ENCODE measurements around the gene MICB. TPM values are rescaled to one million over a fixed set of nuclear protein-coding genes. Genes with fewer than 3 reads are reported as not detected.

MICB gene
- total RNA-seq, 1 experiment from 2014 or later = 37.0 TPM

- peaks cover 10% of the 10 kb centered on the region for H3K4me1 Mint-ChIP-seq
- peaks cover 40% of the 10 kb centered on the region for H3K27me3 Mint-ChIP-seq (ENCODE audit: low read depth)
- DNase-seq (ENCODE audit: low spot score) (no peak), ATAC-seq (no peak)
- H3K36me3 Mint-ChIP-seq = no peaks in the 10 kb centered on the region
- no peak for TF ChIP-seq MAX (CRISPR knock-in tag; IDR thresholded peaks at IDR 0.05)
- TF ChIP-seq NR1H2 (CRISPR knock-in tag; IDR thresholded peaks at IDR 0.05) = no peak
- TF ChIP-seq NR3C1 (CRISPR knock-in tag; conservative IDR thresholded peaks at IDR 0.05; ENCODE audit: low read depth) = no peak
- ChIA-PET POLR2A (no interaction called here), CTCF (no interaction called here)
- H3K9me3 Mint-ChIP-seq = peaks cover 3% of the 10 kb centered on the region; the same call in 1 of the 2 replicates
- no peak overlapping the region for H3K27ac Mint-ChIP-seq
- H3K4me3 Mint-ChIP-seq = no peak overlapping the region
Measured at GRCh38 chr6:31465718-31466117, 32.2 kb upstream of the MICB start.

GRCh38 chr6:31466466-31466865, 31.5 kb upstream of the MICB start:
- H3K27ac Mint-ChIP-seq = no peak overlapping the region
- ChIA-PET POLR2A (no interaction called here), CTCF (interaction anchor here (0.6 kb wide), 1 partner anchor 67 kb away, joined by 4 read pairs; no protein-coding TSS in a partner anchor)
- TF ChIP-seq NFYB (CRISPR knock-in tag; conservative IDR thresholded peaks at IDR 0.05; ENCODE audit: low read depth) (no peak), TCF7 (CRISPR knock-in tag; IDR thresholded peaks at IDR 0.05; ENCODE audit: low read depth) (no peak), ZNF416 (CRISPR knock-in tag; IDR thresholded peaks at IDR 0.05) (no peak), E2F4 (CRISPR knock-in tag; IDR thresholded peaks at IDR 0.05; ENCODE audit: borderline replicate concordance, low read depth) (no peak), ZNF671 (CRISPR knock-in tag; IDR thresholded peaks at IDR 0.05) (no peak), ZNF532 (CRISPR knock-in tag; IDR thresholded peaks at IDR 0.05; ENCODE audit: borderline replicate concordance) (no peak), NR1H2 (CRISPR knock-in tag; IDR thresholded peaks at IDR 0.05) (no peak), ESRRA (CRISPR knock-in tag; IDR thresholded peaks at IDR 0.05; ENCODE audit: borderline replicate concordance) (no peak)
- H3K36me3 Mint-ChIP-seq = no peaks in the 10 kb centered on the region
- no peak for ATAC-seq
- no peak overlapping the region for H3K4me3 Mint-ChIP-seq
- DNase-seq (ENCODE audit: low spot score) = no peak
- peaks cover 44% of the 10 kb centered on the region for H3K27me3 Mint-ChIP-seq (ENCODE audit: low read depth)
- H3K4me1 Mint-ChIP-seq = peaks cover 10% of the 10 kb centered on the region
- peaks cover 3% of the 10 kb centered on the region; the same call in 1 of the 2 replicates for H3K9me3 Mint-ChIP-seq

GRCh38 chr6:31467151-31467550, 30.8 kb upstream of the MICB start:
- ATAC-seq (no peak), DNase-seq (ENCODE audit: low spot score) (no peak)
- ChIA-PET CTCF (no interaction called here), POLR2A (no interaction called here)
- Mint-ChIP-seq H3K9me3 (peaks cover 3% of the 10 kb centered on the region; the same call in 1 of the 2 replicates), H3K4me1 (peaks cover 10% of the 10 kb centered on the region), H3K27me3 (ENCODE audit: low read depth) (peaks cover 40% of the 10 kb centered on the region), H3K27ac (no peak overlapping the region), H3K36me3 (no peaks in the 10 kb centered on the region), H3K4me3 (no peak overlapping the region)
- TF ChIP-seq JUN (CRISPR knock-in tag; IDR thresholded peaks at IDR 0.05) = no peak
- no peak for TF ChIP-seq ZNF263 (CRISPR knock-in tag; IDR thresholded peaks at IDR 0.05; ENCODE audit: low read depth)
- no peak for TF ChIP-seq RELA (CRISPR knock-in tag; IDR thresholded peaks at IDR 0.05; ENCODE audit: borderline replicate concordance)
- TF ChIP-seq NR1H2 (CRISPR knock-in tag; IDR thresholded peaks at IDR 0.05) = no peak
- TF ChIP-seq ETV6 (CRISPR knock-in tag; IDR thresholded peaks at IDR 0.05) = no peak
- TF ChIP-seq JAZF1 (CRISPR knock-in tag; IDR thresholded peaks at IDR 0.05) = no peak
- no peak for TF ChIP-seq ZNF416 (CRISPR knock-in tag; IDR thresholded peaks at IDR 0.05)
- no peak for TF ChIP-seq MAX (CRISPR knock-in tag; IDR thresholded peaks at IDR 0.05)
- TF ChIP-seq ZNF532 (CRISPR knock-in tag; IDR thresholded peaks at IDR 0.05; ENCODE audit: borderline replicate concordance) = no peak
- TF ChIP-seq RORB (CRISPR knock-in tag; IDR thresholded peaks at IDR 0.05) = no peak
- TF ChIP-seq ZBTB21 (CRISPR knock-in tag; IDR thresholded peaks at IDR 0.05; ENCODE audit: borderline replicate concordance) = no peak
- TF ChIP-seq CBFB (CRISPR knock-in tag; IDR thresholded peaks at IDR 0.05; ENCODE audit: low read depth) = no peak
- no peak for TF ChIP-seq AR (CRISPR knock-in tag; IDR thresholded peaks at IDR 0.05)
